GM12874 (cell line): Measurements from ENCODE around the gene PDK4.

Experiments used
- CTCF ChIP-seq: IDR thresholded peaks from 2 replicates; pipeline ENCODE4 v1.5.1; 2011; ENCODE audit warnings: low read depth, mild to moderate bottlenecking, control low read depth, low read length, moderate library complexity; ENCODE audit not compliant: insufficient read depth

Gene PDK4

GRCh38 chr7:95596198-95597063, at the start of gene PDK4:
Gene PDK4 (minus strand): TSS chr7:95596516. CDS start chr7:95596293, 223 bp downstream.
- no peak for TF ChIP-seq CTCF

GRCh38 chr7:95642173-95642572, 45.9 kb upstream of the PDK4 start:
- TF ChIP-seq CTCF = no peak

GRCh38 chr7:95636140-95636940, 40.0 kb upstream of the PDK4 start:
- TF ChIP-seq CTCF = no peak

DNA sequence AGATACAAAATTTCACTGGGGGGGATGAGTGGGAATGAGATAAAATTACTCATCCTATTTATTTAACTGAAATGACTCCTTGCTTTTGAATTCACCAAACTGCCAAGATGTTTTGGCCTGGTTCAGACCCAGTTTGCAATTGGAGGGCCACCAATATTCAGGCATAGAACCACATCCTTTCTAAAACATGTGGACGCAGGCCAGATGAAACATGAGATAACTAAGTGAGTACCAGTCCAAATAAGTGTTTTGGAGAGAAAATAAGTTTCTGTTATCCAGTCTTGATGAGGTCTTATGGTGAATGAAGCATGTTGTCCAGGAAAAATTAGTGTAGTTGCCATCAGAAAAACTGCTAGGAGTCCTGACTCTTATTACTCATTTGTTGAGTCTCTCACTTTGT, 36.3 kb upstream of the PDK4 start:
- no peak for TF ChIP-seq CTCF

DNA sequence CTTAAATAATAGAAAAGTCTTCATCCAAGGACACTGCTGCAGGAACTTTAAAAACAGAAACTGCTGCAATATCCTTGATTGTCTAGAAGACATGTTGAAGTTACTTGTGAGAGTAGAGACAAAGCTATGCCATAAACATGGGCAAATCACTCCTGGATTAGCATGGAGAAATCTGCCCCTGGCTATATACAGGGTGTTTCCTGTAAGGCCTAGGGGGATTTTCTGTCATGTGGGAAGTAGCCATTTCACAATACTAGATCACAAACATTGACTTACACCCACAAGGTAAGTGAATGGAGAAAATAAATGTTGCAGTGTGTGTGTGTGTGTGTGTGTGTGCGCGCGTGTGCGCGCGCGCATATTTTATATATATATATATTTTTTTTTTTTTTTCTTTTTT, 35.2 kb upstream of the PDK4 start:
- TF ChIP-seq CTCF = no peak

GRCh38 chr7:95630702-95631458, 34.6 kb upstream of the PDK4 start:
- TF ChIP-seq CTCF = no peak
